Measurements from ENCODE around the gene EML4.
"Not testable (repeated sequence)": the region's sequence is repeated elsewhere in the genome, so short reads cannot be mapped to it uniquely, and the experiment has no call there.

Gene EML4

DNA sequence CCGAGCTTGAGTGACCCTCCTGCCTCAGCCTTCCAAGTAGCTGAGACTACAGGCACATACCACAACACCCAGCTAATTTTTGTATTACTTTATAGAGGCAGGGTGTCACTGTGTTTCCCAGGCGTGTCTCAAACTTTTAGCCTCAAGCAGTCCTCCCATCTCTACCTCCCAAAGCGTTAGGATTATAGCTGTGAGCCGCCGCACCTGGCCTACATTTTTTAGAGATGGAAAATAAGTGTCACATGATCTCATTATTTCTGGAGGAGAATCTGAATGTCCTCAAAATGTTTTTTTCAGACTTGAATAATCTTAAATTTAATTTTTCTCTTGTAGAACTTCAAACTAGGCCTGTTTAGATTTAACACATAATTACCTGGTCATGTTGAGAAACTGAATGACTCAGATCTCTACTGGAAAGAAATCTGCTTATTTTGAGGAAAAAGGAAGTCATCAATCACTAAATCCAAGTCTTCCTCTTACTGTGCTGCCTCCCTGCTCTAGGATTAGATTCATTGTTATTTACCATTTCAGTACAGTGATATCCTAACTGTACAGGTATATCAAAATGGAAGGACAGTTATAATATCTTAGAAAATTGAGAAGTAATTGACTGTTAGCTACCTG, 99.5 kb downstream of the EML4 start:
- no peak for DNase-seq

DNA sequence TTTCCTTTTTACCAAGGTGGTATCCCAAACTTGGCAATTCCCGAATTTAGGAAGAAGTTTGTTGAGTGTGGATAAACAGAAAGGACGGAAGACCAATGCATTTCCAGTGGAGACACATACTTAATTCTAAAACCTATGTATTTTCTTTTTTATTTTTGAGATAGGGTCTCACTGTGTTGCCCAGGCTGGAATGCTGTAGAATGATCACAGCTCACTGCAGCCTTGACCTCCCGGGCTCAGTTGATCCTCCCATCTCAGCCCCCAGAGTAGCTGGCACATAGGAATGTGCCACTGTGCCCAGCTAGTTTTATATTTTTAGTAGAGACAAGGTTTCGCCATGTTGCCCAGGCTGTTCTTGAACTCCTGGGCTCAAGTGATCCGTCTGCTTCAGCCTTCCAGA, 101.6 kb downstream of the EML4 start:
- no peak for DNase-seq

DNA sequence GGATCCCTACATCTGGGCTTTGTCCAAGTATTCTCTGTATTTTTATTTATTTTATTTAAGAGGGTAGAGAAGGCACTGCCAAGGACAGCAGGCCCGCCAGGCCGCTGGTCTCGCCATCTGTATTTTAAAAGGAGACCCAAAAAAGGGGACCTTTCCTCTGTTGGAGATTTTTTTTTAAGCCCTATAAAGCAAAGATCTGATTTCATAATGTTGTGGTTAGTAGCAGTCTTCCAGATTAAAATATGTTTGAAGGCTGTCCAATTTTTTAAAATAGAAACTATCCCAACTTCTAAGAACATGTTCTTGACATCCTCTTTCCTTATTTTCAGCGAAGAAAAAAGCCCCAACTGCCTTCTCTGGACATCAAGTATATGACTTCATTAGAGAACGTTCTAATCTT, 102.1 kb downstream of the EML4 start:
- DNase-seq, result not testable (repeated sequence)

GRCh38 chr2:42274863-42275262, 105.7 kb downstream of the EML4 start:
- DNase-seq, result no peak

DNA sequence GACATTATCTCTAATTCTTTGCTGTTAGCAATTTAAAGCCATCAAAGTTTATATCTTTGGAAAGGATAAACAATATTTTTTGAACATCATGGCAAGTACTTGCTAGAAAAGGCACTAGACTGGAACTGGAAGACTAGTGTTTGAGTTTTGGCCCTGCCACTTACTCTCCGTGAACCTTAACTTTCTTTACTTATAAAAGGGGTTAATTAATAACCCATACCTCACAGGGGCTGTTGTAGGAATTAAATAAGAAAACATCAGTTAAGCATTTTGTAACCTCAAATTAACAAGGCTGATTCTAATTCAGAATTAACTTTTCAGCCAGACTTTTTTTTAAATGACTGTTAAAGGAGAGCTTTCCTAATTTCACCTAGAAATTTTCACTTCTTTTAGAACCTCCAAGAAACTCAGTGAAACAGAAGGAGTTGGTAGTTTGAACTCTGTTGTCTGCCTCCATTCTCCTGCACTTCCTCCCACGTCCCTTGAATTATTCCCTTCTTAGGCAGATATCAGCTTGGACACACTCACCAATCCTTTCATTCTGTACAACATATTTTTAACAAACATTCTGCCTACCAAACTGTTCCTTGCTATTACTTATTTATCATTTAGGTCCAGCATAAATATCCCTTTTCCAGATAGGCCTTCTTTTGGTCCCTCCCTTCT, 112.4 kb downstream of the EML4 start:
- no peak for DNase-seq

- DNase-seq, result no peak
Measured at GRCh38 chr2:42284019-42284418, 114.9 kb downstream of the EML4 start.

DNA sequence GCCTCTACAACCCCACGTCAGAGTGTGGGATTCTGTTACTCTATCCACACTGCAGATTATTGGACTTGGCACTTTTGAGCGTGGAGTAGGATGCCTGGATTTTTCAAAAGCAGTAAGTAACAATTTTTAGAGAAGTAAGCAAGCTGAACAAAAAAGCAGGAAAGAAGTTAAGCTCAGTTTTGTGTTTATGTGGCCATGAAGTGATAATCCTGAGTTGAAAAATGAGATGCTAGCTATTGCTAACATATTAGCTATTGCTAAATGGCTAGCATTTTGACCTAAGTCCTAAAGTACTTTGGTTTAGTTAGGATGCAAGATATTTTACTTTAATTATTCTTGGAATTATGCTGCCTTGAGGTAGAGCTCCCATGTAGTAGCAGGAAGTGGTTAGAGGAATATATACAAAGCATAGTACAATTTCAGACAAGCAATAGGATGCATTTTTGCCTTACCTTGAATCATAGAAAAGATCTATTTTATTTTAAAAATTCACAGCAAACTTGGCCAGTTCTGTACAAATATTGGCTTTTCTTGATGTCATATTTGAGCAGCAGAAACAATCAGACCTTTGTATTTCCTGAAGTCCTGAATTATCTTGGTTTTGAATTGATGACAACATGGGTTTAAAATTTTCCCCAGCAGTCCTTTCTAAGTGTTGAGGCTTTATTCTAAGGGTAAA, 117.3 kb downstream of the EML4 start:
- DNase-seq, result no peak

DNA sequence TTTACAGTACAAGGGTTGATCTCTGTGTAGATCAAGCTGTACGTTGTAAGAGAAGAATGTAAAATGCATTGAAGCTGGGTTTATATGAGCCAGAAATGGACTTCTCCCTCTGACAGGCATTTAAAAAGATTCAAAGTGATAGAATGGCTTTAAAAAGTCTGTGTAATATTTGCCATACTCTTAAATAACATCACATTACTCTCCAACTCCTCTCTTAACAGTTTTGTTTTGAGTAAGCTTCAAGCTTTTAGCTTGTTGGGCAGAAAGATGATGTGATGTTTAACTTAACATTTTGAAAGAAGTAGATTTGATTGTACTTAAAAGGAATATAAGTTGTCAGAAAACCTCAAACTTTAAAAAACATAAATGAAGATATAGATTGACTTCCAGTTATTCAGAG, 119.7 kb downstream of the EML4 start:
- no peak for DNase-seq

DNA sequence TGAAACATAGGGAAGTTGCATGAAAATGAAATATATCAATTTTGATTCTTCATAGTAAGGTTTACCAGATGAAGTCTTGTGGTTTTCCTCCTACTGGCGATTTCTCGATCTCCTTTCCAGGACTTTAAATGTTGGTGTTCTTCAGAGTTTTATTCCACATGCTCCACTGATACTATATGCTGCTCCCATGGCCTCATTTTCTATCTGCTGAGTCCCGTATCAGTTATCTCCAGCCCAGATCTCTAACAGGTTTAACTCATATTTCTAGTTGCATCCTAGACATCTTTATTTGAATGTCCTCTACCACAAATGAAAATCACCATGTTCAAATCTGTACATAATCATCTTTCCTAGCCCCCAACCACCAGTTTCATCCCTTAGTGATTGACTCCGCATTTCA, 120.1 kb downstream of the EML4 start:
- DNase-seq, result no peak

DNA sequence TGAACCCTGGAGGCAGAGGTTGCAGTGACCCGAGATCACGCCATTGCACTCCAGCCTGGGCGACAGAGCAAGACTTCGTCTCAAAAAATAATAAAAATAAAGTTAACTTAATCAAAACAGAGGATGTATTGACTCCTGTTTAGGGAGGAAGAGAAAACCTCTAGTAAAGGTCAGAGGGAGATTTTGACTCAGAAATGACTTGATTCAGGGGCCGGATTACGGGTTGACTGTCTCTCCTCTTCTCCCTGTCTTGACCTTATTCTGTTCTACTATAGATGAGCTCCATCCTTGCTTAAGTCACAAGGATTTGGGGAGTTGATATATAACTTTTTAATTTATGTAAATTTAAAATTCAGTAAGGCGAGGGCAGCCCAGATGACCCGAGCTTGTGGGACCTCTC, 120.9 kb downstream of the EML4 start:
- DNase-seq, result no peak

DNA sequence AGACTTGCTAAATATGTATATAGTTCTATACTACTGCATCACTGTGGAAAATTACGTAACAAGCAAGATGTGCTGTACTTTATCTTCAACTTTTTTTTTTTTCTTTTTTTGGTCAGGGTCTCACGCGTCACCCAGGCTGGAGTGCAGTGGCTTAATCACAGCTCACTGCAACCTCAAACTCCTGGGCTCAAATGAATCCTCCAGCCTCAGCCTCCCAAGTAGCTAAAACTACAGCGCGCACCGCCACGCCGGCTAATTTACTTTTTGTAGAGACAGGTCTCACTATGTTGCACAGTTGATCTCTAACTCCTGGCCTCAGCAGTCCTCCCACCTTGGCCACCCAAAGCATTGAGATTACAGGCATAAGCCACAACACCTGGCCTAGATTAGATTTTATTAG, 123.9 kb downstream of the EML4 start:
- DNase-seq, result no peak

GRCh38 chr2:42296226-42296625, 127.1 kb downstream of the EML4 start:
- no peak for DNase-seq

DNA sequence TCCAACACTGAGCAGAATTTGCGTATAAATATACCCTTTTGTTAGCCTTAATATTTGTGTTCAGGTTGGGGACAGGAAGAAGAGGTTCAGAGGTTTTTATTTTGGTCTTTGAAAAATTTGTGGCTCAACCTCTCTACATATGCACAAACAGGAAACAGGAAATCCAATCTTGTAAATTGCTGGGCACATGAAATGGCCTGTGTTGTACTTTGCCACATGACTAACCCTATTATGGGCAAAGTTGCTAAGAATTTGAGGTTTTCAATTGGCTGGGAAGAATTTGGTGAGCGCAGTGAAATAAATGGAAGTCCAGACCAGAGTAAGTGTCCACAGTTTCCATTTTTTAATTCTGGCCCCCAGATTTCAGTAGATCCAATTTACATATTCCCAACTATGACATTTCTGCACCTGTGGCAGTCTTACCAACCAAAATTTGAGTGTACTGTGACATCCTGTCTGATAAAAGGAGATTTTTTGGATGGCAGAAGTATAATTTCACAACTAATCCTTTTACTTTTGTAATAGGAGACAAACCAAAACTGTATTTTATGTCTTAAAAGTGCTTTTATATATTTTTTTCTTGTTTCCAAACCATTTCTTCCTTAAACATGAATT, 128.3 kb downstream of the EML4 start:
- no peak for DNase-seq

DNA sequence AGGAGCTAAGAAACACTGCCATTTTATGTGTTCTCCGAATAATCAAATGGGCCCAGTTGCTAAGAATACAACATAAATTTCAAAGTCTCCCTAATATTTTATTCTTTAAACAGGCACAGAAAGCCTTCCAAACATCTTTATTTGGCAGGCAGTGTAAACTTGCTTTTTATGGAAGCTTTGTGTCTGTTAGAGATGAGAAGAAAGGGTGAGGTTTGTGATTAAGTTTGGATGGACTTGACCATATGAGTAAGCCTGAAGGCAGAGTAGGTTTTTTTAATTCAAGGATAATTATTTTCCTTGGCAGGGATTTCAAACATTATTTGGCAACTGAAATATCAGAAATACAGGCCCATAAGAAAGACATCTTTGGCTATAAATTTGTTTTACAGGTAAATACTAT, 129.0 kb downstream of the EML4 start:
- no peak for DNase-seq

DNA sequence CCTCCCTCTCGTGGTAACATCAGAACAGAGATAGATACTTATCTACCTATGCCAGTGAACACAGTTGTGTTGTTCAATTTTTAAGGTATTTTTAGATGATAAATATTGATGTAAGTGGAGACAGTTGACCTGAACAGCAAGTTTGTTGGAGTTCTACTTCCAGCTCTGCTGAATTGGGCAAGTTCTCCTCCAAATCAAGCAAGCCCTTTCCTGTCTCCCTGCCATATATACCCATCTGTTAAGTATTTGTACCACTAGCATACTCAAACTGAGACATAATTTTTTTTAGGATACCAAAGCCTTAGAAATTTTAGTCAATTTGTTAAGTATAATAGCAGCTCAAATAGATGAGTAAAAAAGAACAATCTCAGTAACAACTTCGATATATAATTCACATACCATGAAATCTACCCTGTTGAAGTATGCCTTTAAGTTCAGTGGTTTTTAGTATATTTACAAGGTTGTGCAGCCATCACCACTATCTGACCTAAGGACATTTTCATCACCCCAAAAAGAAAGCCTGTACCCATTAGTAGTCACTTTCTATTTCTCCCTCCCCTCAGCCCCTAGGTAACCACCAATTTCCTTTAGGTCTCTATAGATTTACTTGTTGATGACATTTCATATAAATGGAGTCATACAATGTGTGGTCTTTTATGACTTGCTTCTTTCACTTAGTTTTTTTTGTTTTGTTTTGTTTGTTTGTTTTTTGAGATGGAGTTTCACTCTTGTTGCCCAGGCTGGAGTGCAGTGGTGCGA, 130.0 kb downstream of the EML4 start:
- DNase-seq, result no peak

GRCh38 chr2:42300527-42300926, 131.4 kb downstream of the EML4 start:
- no peak for DNase-seq

- no peak for DNase-seq
Measured at GRCh38 chr2:42303252-42303651, 134.1 kb downstream of the EML4 start.

- DNase-seq, result no peak
Measured at GRCh38 chr2:42304059-42304713, 135.0 kb downstream of the EML4 start.

- DNase-seq, result no peak
Measured at GRCh38 chr2:42307180-42307579, 138.0 kb downstream of the EML4 start.

DNA sequence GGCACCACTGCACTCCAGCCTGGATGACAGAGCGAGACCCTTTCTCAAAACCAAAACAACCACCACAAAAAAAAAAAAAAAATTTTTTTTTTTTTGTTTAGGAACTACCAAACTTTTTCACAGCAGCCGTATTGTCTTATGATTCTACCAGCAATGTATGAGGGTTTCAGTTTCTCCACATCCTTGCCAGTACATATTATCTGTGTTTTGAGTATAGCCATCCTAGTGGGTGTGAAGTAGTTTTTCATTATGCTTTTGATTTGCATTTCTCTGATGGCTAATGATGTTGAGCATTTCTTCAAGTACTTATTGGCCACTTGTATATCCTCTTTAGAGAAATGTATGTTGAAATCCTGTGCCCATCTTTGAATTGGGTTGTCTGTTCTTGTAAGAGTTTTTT, 140.2 kb downstream of the EML4 start:
- DNase-seq, result no peak

- no peak for DNase-seq
Measured at GRCh38 chr2:42310007-42310515, 140.9 kb downstream of the EML4 start.

DNA sequence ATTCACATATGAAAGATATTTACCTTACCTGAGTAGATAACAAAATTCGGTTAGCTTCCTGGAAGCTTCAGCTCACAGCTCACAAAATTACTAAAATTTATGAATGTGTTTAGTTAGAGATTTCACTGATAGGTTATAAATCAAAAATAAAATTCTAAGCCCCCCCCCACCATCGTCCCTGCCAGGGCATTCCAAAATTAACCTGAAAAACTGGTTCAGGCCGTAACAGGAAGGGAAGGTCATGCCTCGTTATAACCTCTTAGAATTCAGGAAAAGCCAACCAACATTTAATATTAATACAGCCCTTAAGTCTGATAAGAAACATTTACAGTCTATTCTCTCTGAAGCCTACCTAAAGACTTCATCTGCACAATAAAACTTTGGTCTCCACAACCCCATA, 143.0 kb downstream of the EML4 start:
- DNase-seq, result no peak
